Liver (tissue), 9 donors: Measurements from ENCODE around the gene TACR2. TPM values are rescaled to one million over a fixed set of nuclear protein-coding genes. Genes with fewer than 3 reads are reported as not detected.

ENCODE experiments used
- DNase-seq: peaks from one replicate; pipeline ENCODE4 v3.0.0-alpha.2; 2017; ENCODE audit warnings: low spot score
- H3K27ac ChIP-seq, 2 donors: one replicate each; pipeline ENCODE4 v1.7.0; 2013; ENCODE audit warnings: inconsistent platforms in 2 of 2, low read length in 2 of 2, control low read depth in 1 of 2, low read depth in 1 of 2, mild to moderate bottlenecking in 1 of 2
- H3K27me3 ChIP-seq, 4 donors: one replicate each; pipeline versions ENCODE4 v1.6.1 to v1.7.0; 2013; ENCODE audit warnings: low read length in 3 of 4, inconsistent platforms in 1 of 4, mild to moderate bottlenecking in 1 of 4, moderate library complexity in 1 of 4; ENCODE audit not compliant: control insufficient read depth in 4 of 4, insufficient read depth in 4 of 4
- H3K36me3 ChIP-seq, 4 donors: one replicate each; pipeline versions ENCODE4 v1.6.1 to v1.7.0; 2013; ENCODE audit warnings: low read length in 3 of 4, mild to moderate bottlenecking in 3 of 4, low read depth in 1 of 4, moderate library complexity in 1 of 4; ENCODE audit not compliant: control insufficient read depth in 4 of 4, insufficient read depth in 3 of 4
- H3K4me1 ChIP-seq, 4 donors: one replicate each; pipeline versions ENCODE4 v1.6.1 to v1.7.0; 2013; ENCODE audit warnings: low read length in 3 of 4, mild to moderate bottlenecking in 3 of 4, moderate library complexity in 1 of 4; ENCODE audit not compliant: control insufficient read depth in 4 of 4, insufficient read depth in 4 of 4
- H3K4me3 ChIP-seq, 3 donors: one replicate each; pipeline versions ENCODE4 v1.6.1 to v1.7.0; 2013; ENCODE audit warnings: low read length in 3 of 3, control low read depth in 1 of 3, low read depth in 1 of 3, mild to moderate bottlenecking in 1 of 3
- H3K9ac ChIP-seq, 2 donors: one replicate each; pipeline ENCODE4 v1.7.0; 2013; ENCODE audit warnings: low read length in 2 of 2, mild to moderate bottlenecking in 2 of 2, moderate library complexity in 2 of 2, control low read depth in 1 of 2, low read depth in 1 of 2
- H3K9me3 ChIP-seq, 4 donors: one replicate each; pipeline versions ENCODE4 v1.6.1 to v1.7.0; 2013; ENCODE audit warnings: low read length in 3 of 4; ENCODE audit not compliant: control insufficient read depth in 4 of 4
- ATF3 ChIP-seq: IDR thresholded peaks from 2 replicates; pipeline ENCODE4 v1.6.1; 2016; ENCODE audit warnings: antibody characterized with exemption
- CTCF ChIP-seq: fragments of 150-350 bp; IDR thresholded peaks from 2 replicates; pipeline ENCODE4 v1.5.1; 2017; ENCODE audit warnings: improper control_type of control experiment, low read depth, low read length; ENCODE audit not compliant: missing input control
- HNF4G ChIP-seq: IDR thresholded peaks from 2 replicates; pipeline ENCODE4 v1.6.1; 2016; ENCODE audit warnings: antibody characterized with exemption
- MAX ChIP-seq: IDR thresholded peaks from 2 replicates; pipeline ENCODE4 v1.6.1; 2016; ENCODE audit warnings: antibody characterized with exemption
- NR2F2 ChIP-seq: IDR thresholded peaks from 2 replicates; pipeline ENCODE4 v1.6.1; 2016; ENCODE audit warnings: antibody characterized with exemption
- RAD21 ChIP-seq, 2 donors: IDR thresholded peaks; 2 replicates each; pipeline ENCODE4 v1.6.1; 2016; ENCODE audit warnings: antibody characterized with exemption in 2 of 2, mild to moderate bottlenecking in 2 of 2
- REST ChIP-seq: IDR thresholded peaks from 2 replicates; pipeline ENCODE4 v1.6.1; 2016; ENCODE audit warnings: antibody characterized with exemption, mild to moderate bottlenecking
- ZBTB33 ChIP-seq: IDR thresholded peaks from 2 replicates; pipeline ENCODE4 v1.6.1; 2016; ENCODE audit warnings: antibody characterized with exemption
- WGBS: extraction: QIAGEN DNeasy Blood & Tissue Kit; methylation state at CpG from one replicate; pipeline ENCODE4 v1.1.7; 2013; 5-methylcytosine and 5-hydroxymethylcytosine counted together
- polyA plus RNA-seq, 2 donors: library from polyadenylated mRNA; stranded (reverse) in 1 of 2; unstranded in 1 of 2; fragments of 200-250 nt in 1 of 2; fragments of >200 nt in 1 of 2; fragmentation: Nextera tagmentation in 1 of 2; extraction: Ambion mirVana in 1 of 2; gene quantifications; one replicate each; pipeline versions ENCODE4 v1.2.1 to v1.2.3, GENCODE V29; 2013 to 2015
- total RNA-seq, 2 donors: library from RNA; depleted of rRNA; stranded (reverse); fragments of >200 nt; gene quantifications; one replicate each; pipeline ENCODE4 v1.2.3, GENCODE V29; 2014
- donor health status: healthy.
- donor health status: healthy.
- donor health status: healthy.
- donor health status: healthy.
- donor health status: healthy.

TACR2 gene
- total and polyA plus RNA-seq, 4 donors: 0.08 to 0.18 (median 0.12) TPM; not detected in 1

GRCh38 chr10:69360485-69361302, 56.0 kb downstream of the TACR2 start:
- Histone ChIP-seq H3K36me3 (peaks cover 0 to 2% (median 0%) of the 10 kb centered on the region in 4 donors), H3K4me3 (no peak overlapping the region), H3K4me1 (peaks cover 4 to 10% (median 5%) of the 10 kb centered on the region in 4 donors), H3K27me3 (no peaks in the 10 kb centered on the region), H3K9me3 (no peaks in the 10 kb centered on the region), H3K27ac (no peak overlapping the region), H3K9ac (no peak overlapping the region)
- no peak for TF ChIP-seq CTCF
- TF ChIP-seq MAX: no peak
- peak; percentile 44 for TF ChIP-seq REST
- no peak for TF ChIP-seq RAD21 (IDR thresholded peaks at IDR 0.05)
- DNase-seq: no peak
- WGBS: 40% methylated on average over 8 of the region's 8 CpGs

- Histone ChIP-seq H3K27me3 (no peaks in the 10 kb centered on the region), H3K4me3 (no peak overlapping the region), H3K9ac (no peak overlapping the region), H3K27ac (no peak overlapping the region), H3K9me3 (no peaks in the 10 kb centered on the region), H3K36me3 (no peaks in the 10 kb centered on the region), H3K4me1 (peaks cover 4 to 10% (median 5%) of the 10 kb centered on the region in 4 donors)
- DNase-seq: no peak
- TF ChIP-seq NR2F2 (no peak), MAX (no peak), HNF4G (no peak), ATF3 (no peak), ZBTB33 (no peak), REST (no peak)
- 91% methylated on average over 5 of the region's 5 CpGs for WGBS
These were observed 57.1 kb downstream of the TACR2 start for GRCh38 chr10:69359594-69359993.
